CMK (cell line): Measurements from ENCODE around the gene GNAO1.

ENCODE experiments used
- DNase-seq: peaks from one replicate; pipeline ENCODE4 v3.0.0-alpha.2; 2010; ENCODE audit warnings: low read depth

The GNAO1 gene

GRCh38 chr16:56294579-56294978 is 103.3 kb downstream of the GNAO1 start:
- DNase-seq: no peak

GRCh38 chr16:56295059-56295665 is 103.9 kb downstream of the GNAO1 start:
- DNase-seq: no peak

- no peak for DNase-seq
Measured at GRCh38 chr16:56295739-56296527, 104.6 kb downstream of the GNAO1 start.

GRCh38 chr16:56297684-56298083 is 106.4 kb downstream of the GNAO1 start:
- no peak for DNase-seq

DNA sequence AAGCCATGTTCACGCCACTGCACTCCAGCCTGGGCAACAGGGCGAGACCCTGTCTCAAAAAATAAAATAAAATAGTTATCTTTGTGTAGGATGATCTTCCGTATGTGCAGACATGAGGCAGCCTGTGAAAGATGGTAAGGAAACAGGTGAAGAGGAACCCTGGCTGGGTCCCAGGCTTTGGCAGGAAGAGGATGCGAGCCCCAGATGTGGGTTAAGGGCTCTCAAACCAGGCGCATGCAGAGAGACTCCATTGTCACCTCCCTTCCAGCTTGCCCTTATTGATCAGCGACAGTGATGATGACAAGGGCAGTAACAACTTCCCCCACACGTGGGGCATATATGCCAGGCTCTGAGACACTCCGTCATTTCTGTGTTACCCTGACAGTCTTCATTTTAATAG is 106.8 kb downstream of the GNAO1 start:
- DNase-seq: no peak

DNA sequence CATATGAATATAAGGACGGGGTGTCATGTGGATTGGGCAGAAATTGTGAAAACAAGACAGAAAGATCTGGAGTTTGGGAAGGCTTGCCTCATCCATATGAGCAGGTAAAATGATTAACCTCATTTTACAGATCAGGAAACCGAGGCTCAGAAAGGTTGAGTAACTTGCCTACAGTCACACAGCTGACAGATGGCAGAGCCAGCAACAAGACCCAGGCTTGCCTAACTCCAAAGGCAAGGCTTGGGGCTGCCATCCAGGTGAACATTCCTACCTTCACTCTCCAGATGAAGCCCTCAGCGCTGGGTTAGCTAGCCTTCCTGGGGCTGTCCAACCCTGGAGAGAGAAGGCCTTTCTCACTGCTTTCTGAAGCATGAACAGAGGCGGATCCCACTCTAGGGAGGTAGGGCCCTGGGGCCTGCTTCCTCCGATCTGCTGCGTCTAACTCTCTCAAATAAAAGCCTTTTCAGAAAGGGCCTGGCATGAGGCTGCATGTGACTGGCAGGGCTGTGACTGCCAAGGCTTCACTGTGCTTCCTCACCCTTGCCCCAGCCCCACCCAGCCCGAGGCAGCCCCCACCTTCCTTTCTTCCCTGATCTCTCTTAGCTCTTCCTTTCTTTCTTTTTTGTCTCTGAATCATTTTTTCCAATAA is 107.8 kb downstream of the GNAO1 start:
- DNase-seq: no peak

GRCh38 chr16:56300242-56300623 is 108.9 kb downstream of the GNAO1 start:
- DNase-seq: no peak

GRCh38 chr16:56300891-56301850 is 109.9 kb downstream of the GNAO1 start:
- DNase-seq: no peak

DNA sequence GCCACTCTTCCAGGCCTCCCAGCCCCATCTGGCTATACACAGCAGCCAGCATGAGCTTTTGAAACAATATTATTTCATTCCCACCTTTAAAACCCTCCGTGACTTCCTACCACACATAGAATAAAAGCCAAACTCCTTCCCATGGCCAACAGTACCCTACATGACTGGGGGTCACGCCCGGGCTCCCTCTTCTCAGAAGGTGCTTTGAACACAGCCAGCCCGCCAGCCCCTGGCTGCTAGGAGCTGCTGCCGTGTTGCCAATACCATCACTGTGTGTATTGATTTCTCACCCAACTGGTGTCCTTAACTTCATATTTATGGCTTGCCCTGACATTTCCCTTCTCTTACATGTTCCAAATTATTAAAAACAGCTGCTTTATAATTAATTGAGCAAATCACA is 111.2 kb downstream of the GNAO1 start:
- DNase-seq: no peak

DNA sequence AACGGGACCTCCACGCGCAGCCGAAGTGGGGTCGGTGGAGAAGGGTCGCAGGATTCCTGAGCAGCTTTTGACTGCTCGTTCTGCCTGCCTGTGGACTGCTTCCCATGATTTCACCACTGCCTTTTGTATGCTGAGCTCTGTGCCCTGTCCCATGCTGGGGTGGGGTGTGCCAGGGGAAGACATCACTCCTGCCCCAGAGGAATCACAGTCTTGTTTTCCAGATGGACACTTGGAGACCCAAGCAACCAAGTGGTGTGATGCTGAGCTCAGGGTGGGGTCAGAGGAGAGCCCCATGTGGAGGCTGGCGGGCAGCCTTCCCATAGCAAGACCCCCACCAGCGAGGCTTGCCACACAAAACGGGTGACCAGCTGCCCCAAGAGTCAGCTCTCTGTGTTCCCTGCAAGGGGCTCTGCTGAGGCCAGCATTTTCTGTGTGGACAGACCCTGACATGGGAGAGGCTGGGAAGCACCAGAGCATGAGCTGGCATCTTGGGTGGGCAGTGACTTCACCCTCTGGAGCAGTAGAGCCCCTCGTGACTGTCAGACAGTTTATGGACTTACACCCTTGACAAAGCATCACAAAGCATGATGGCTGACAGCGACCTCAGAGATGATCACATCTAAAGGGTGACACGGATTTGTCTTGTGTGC is 111.9 kb downstream of the GNAO1 start:
- no peak for DNase-seq

- no peak for DNase-seq
Measured at GRCh38 chr16:56303880-56304279, 112.6 kb downstream of the GNAO1 start.

DNA sequence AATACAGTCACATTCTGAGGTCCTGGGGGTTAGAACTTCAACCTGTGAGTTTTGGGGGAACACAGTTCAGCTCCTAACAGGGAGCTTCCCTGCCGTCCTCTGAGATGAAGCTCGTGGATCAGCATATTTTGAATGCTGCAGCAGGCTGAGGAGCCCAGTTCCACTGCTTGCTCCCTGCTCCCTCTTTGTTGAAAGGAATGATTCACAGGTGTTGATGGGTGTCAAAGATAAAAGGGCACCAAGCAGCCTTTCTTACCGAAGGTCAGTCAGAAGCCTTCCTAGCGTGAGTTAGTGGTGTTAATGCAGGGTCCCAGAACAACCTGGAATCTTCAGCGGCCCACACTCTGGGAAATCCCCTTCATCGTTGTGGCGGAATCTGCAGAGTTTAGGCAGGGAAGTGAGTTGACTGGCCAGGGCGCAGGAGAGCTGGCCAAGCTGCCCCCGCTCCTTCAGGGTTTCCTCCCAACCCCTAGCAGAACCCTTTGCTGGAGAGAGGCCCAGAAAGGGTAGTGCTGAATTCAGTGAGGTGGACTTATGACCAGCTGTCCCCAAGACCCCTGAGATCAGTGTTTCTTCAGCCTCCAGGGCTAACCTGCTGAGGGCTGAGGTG is 114.8 kb downstream of the GNAO1 start:
- no peak for DNase-seq

- DNase-seq: no peak
Measured at GRCh38 chr16:56306690-56307533, 115.6 kb downstream of the GNAO1 start.

- DNase-seq: no peak
Measured at GRCh38 chr16:56307534-56307873, 116.2 kb downstream of the GNAO1 start.

- no peak for DNase-seq
Measured at GRCh38 chr16:56309008-56309407, 117.7 kb downstream of the GNAO1 start.

GRCh38 chr16:56310690-56311089 is 119.4 kb downstream of the GNAO1 start:
- DNase-seq: no peak

- no peak for DNase-seq
Measured at GRCh38 chr16:56311208-56312027, 120.1 kb downstream of the GNAO1 start.

DNA sequence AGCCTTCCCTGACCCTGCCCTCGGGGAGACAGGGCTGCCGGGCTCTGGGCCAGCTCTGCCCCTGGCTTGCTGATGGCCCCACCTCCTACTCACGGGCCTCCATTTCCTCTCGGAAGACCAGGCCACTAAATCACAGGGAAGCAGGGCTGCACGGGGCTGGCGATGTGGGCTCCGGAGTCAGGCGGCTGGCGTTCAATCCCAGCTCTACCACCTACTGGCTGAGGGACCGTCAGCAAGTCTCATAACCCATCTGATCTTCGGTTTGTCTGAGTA is 120.7 kb downstream of the GNAO1 start:
- DNase-seq: no peak

DNA sequence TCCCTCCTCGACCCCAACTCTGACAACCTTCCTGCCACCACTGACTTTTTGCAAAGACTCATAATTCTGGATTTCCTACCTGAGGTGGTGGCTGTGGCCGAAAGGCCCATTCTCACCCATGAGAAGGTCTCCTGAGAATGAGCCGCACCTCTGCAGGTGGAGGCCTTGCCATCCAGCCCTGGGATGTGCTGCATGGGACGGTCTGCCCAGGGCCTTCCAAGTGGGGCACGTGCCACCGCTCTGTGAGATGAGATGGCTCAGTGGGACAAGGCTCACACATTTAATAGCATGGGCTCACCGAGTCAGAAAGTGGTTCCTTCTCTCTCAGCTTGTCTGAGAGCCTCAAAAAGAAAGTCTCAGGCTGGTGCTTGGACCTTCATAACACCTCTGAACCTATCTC is 121.3 kb downstream of the GNAO1 start:
- DNase-seq: no peak
